Tibial nerve (tissue), 4 donors: ENCODE data around the gene MRGPRX2. TPM values are rescaled to one million over a fixed set of nuclear protein-coding genes. Genes with fewer than 3 reads are reported as not detected.

ENCODE experiments used
- DNase-seq, 2 donors: peaks; one replicate each; pipeline ENCODE4 v3.0.0-alpha.2; 2019; ENCODE audit warnings: low spot score in 2 of 2
- H3K27ac ChIP-seq, 4 donors: fragments of 200-600 bp; sonication (generic) in 3 of 4; one replicate each; pipeline ENCODE4 v1.5.1; 2017 to 2019; ENCODE audit warnings: mild to moderate bottlenecking in 1 of 4
- H3K27me3 ChIP-seq, 2 donors: fragments of 200-600 bp; sonication (generic) in 1 of 2; one replicate each; pipeline versions ENCODE4 v1.5.1 to v1.6.0; 2017 to 2019
- H3K36me3 ChIP-seq, 3 donors: fragments of 200-600 bp; sonication (generic); one replicate each; pipeline ENCODE4 v1.5.1; 2018 to 2019
- H3K4me1 ChIP-seq, 4 donors: fragments of 200-600 bp; sonication (generic) in 3 of 4; one replicate each; pipeline ENCODE4 v1.5.1; 2017 to 2019
- H3K4me3 ChIP-seq, 4 donors: fragments of 200-600 bp; sonication (generic) in 3 of 4; one replicate each; pipeline ENCODE4 v1.5.1; 2017 to 2019; ENCODE audit warnings: mild to moderate bottlenecking in 1 of 4, moderate library complexity in 1 of 4
- H3K9me3 ChIP-seq, 4 donors: fragments of 200-600 bp; sonication (generic) in 3 of 4; one replicate each; pipeline ENCODE4 v1.5.1; 2017 to 2019
- CTCF ChIP-seq, 5 experiments: fragments of 200-600 bp in 3 of 5; fragments of 450-650 bp in 2 of 5; sonication (generic) in 3 of 5; IDR thresholded peaks; one replicate each; pipeline ENCODE4 v1.5.1; 2016 to 2019; ENCODE audit warnings: antibody characterized with exemption in 5 of 5, mild to moderate bottlenecking in 3 of 5, moderate library complexity in 2 of 5
- EP300 ChIP-seq, 2 donors: sonication (generic); formaldehyde crosslinking; IDR thresholded peaks; one replicate each; pipeline ENCODE4 v1.6.1; 2017; ENCODE audit warnings: antibody characterized with exemption in 2 of 2, mild to moderate bottlenecking in 1 of 2
- POLR2A ChIP-seq, 2 donors: fragments of 450-650 bp; IDR thresholded peaks; one replicate each; pipeline ENCODE4 v1.6.1; 2017; ENCODE audit warnings: antibody characterized with exemption in 2 of 2, mild to moderate bottlenecking in 2 of 2, moderate library complexity in 2 of 2
- WGBS, 2 donors: methylation state at CpG; one replicate each; pipeline ENCODE4 v1.1.5; 2018; 5-methylcytosine and 5-hydroxymethylcytosine counted together
- total RNA-seq, 4 donors: library from RNA; depleted of rRNA; stranded (reverse); fragments of >200 nt; gene quantifications; one replicate each; pipeline ENCODE4 v1.1.0, GENCODE V29; 2016

Gene MRGPRX2
- total RNA-seq, 4 donors from 2014 or later, result not detected

- H3K4me3 ChIP-seq, result no peak overlapping the region
- H3K4me1 ChIP-seq, result no peaks in the 10 kb centered on the region
- TF ChIP-seq EP300 (IDR thresholded peaks at IDR 0.05), result no peak
- DNase-seq, result no peak
- 69 to 73% methylated on average over 5 of the region's 5 CpGs for WGBS, 2 donors
- no peaks in the 10 kb centered on the region for H3K27me3 ChIP-seq
- no peaks in the 10 kb centered on the region for H3K9me3 ChIP-seq
- no peaks in the 10 kb centered on the region for H3K36me3 ChIP-seq
- H3K27ac ChIP-seq, result no peak overlapping the region
Measured at GRCh38 chr11:19084661-19085315, 24.3 kb upstream of the MRGPRX2 start.

- DNase-seq, result no peak
- no peak overlapping the region for H3K4me3 ChIP-seq
- no peaks in the 10 kb centered on the region for H3K27me3 ChIP-seq
- no peaks in the 10 kb centered on the region for H3K36me3 ChIP-seq
- H3K9me3 ChIP-seq, result no peaks in the 10 kb centered on the region
- no peak overlapping the region for H3K27ac ChIP-seq
- TF ChIP-seq EP300 (IDR thresholded peaks at IDR 0.05), result no peak
- TF ChIP-seq POLR2A (IDR thresholded peaks at IDR 0.05), result no peak
- TF ChIP-seq CTCF (IDR thresholded peaks at IDR 0.05), result no peak
- no peaks in the 10 kb centered on the region for H3K4me1 ChIP-seq
- WGBS, 2 donors, result 90 to 95% methylated on average over 1 of the region's 1 CpG
Measured at GRCh38 chr11:19083166-19083565, 22.6 kb upstream of the MRGPRX2 start.

GRCh38 chr11:19080579-19080993, 20.1 kb upstream of the MRGPRX2 start:
- H3K4me1 ChIP-seq, result peaks cover 0 to 6% (median 0%) of the 10 kb centered on the region in 4 donors
- DNase-seq, result no peak
- H3K9me3 ChIP-seq, result no peaks in the 10 kb centered on the region
- H3K4me3 ChIP-seq, result no peak overlapping the region
- H3K36me3 ChIP-seq, result no peaks in the 10 kb centered on the region
- TF ChIP-seq EP300 (IDR thresholded peaks at IDR 0.05) (no peak), POLR2A (IDR thresholded peaks at IDR 0.05) (no peak), CTCF (IDR thresholded peaks at IDR 0.05) (no peak)
- H3K27me3 ChIP-seq, result no peaks in the 10 kb centered on the region
- WGBS, 2 donors, result 37 to 52% methylated on average over 6 of the region's 6 CpGs
- no peak overlapping the region for H3K27ac ChIP-seq

GRCh38 chr11:19079643-19080440, 19.3 kb upstream of the MRGPRX2 start:
- no peaks in the 10 kb centered on the region for H3K9me3 ChIP-seq
- H3K27me3 ChIP-seq, result no peaks in the 10 kb centered on the region
- H3K4me3 ChIP-seq, result no peak overlapping the region
- TF ChIP-seq EP300 (IDR thresholded peaks at IDR 0.05), result no peak
- no peak for TF ChIP-seq POLR2A (IDR thresholded peaks at IDR 0.05)
- no peak for TF ChIP-seq CTCF (IDR thresholded peaks at IDR 0.05)
- 43 to 50% methylated on average over 6 of the region's 6 CpGs for WGBS, 2 donors
- no peak for DNase-seq
- no peak overlapping the region for H3K27ac ChIP-seq
- peaks cover 0 to 6% (median 0%) of the 10 kb centered on the region in 4 donors for H3K4me1 ChIP-seq
- H3K36me3 ChIP-seq, result no peaks in the 10 kb centered on the region

GRCh38 chr11:19077965-19078364, 17.4 kb upstream of the MRGPRX2 start:
- no peaks in the 10 kb centered on the region for H3K36me3 ChIP-seq
- TF ChIP-seq EP300 (IDR thresholded peaks at IDR 0.05), result no peak
- no peak for TF ChIP-seq POLR2A (IDR thresholded peaks at IDR 0.05)
- no peak for TF ChIP-seq CTCF (IDR thresholded peaks at IDR 0.05)
- H3K4me1 ChIP-seq, result peaks cover 0 to 6% (median 0%) of the 10 kb centered on the region in 4 donors
- H3K27me3 ChIP-seq, result no peaks in the 10 kb centered on the region
- H3K4me3 ChIP-seq, result no peak overlapping the region
- no peak overlapping the region for H3K27ac ChIP-seq
- H3K9me3 ChIP-seq, result no peaks in the 10 kb centered on the region
- no peak for DNase-seq
